ENCODE results near the gene PRXL2A.

GRCh38 chr10:80470266-80470665 is 61.9 kb downstream of the PRXL2A start:
- TF ChIP-seq POLR2A (IDR thresholded peaks at IDR 0.05): no peak
- TF ChIP-seq CTCF (IDR thresholded peaks at IDR 0.05 in 8 of 11, conservative IDR thresholded peaks at IDR 0.05 in 3 of 11): no peak

All from spleen (tissue), 7 donors.